Embryonic facial prominence (tissue), 1 donor: Measurements from ENCODE around the gene PCDHGC3.
A peak's percentile ranks its signal among the peaks of the same experiment; 100 is the strongest.
"Not testable (repeated sequence)": the region's sequence is repeated elsewhere in the genome, so short reads cannot be mapped to it uniquely, and the experiment has no call there.

Source experiments
- DNase-seq: peaks from one replicate; pipeline ENCODE4 v3.0.0-alpha.2; 2016; ENCODE audit errors: extremely low spot score

PCDHGC3 gene

DNA sequence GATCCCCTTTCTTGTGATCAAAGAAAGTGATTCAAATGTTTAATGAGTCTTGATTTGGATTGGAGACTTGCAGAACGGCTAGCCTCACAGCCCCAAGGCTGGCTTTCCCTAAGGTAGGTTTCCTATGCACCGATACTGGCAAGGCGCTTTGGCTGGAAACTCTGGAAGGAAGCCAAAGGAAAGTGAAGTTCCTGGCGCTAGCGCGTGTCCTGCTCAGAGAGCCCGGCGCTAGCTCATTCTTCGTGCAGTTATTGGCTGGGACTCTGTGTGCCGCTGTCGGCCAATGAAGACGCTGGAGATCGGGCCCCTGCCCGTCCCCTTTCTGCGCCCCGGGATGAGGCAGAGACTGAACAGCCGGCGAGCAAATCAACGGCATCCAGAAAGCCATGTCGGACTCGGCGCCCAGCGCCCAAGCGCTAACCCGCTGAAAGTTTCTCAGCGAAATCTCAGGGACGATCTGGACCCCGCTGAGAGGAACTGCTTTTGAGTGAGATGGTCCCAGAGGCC, at the start of gene PCDHGC3:
Gene PCDHGC3, plus strand, starts transcription at position 342 of the 507 bp plus-strand sequence. Its CDS starts 151 bp downstream, at position 493.
- DNase-seq: peak; percentile 93

DNA sequence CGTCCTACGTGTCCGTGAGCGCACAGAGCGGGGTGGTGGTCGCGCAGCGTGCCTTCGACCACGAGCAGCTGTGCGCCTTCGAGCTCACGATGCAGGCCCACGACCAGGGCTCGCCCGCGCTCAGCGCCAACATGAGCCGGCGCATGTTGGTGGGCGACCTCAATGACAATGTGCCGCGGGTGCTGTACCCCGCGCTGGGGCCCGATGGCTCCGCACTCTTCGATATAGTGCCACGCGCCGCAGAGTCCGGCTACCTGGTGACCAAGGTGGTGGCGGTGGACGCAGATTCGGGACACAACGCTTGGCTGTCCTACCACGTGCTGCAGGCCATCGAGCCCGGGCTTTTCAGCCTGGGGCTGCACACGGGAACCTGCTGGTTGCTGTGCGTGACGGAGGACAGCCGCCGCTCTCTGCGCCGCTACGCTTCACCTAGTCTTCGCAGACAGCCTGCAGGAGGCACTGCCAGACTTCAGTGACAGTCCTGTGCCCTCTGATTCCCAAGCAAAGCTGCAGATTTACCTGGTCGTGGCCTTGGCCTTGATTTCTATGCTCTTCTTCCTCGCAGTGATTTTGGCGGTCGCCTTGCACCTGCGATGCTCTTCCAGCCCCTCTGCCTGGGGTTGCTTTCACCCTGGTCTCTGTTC, 47.9 kb upstream of the PCDHGC3 start:
- DNase-seq: no peak

DNA sequence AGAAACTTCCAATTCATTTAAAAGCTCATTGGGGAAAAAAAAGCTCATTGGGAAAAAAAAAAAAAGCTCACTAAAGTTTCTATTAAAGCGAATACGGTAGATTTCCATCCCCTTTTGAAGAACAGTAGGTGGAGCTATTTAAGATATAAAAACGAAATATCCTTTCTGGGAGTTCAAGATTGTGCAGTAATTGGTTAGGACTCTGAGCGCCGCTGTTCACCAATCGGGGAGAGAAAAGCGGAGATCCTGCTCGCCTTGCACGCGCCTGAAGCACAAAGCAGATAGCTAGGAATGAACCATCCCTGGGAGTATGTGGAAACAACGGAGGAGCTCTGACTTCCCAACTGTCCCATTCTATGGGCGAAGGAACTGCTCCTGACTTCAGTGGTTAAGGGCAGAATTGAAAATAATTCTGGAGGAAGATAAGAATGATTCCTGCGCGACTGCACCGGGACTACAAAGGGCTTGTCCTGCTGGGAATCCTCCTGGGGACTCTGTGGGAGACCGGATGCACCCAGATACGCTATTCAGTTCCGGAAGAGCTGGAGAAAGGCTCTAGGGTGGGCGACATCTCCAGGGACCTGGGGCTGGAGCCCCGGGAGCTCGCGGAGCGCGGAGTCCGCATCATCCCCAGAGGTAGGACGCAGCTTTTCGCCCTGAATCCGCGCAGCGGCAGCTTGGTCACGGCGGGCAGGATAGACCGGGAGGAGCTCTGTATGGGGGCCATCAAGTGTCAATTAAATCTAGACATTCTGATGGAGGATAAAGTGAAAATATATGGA, 45.2 kb upstream of the PCDHGC3 start, which contains the start of gene PCDHGA12:
Gene PCDHGA12, plus strand, starts transcription at position 176 of the 782 bp plus-strand sequence. Its CDS starts 253 bp downstream, at position 429.
- no peak for DNase-seq

DNA sequence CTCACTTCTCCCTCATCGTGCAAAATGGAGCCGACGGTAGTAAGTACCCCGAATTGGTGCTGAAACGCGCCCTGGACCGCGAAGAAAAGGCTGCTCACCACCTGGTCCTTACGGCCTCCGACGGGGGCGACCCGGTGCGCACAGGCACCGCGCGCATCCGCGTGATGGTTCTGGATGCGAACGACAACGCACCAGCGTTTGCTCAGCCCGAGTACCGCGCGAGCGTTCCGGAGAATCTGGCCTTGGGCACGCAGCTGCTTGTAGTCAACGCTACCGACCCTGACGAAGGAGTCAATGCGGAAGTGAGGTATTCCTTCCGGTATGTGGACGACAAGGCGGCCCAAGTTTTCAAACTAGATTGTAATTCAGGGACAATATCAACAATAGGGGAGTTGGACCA, 44.5 kb upstream of the PCDHGC3 start:
- no peak for DNase-seq

DNA sequence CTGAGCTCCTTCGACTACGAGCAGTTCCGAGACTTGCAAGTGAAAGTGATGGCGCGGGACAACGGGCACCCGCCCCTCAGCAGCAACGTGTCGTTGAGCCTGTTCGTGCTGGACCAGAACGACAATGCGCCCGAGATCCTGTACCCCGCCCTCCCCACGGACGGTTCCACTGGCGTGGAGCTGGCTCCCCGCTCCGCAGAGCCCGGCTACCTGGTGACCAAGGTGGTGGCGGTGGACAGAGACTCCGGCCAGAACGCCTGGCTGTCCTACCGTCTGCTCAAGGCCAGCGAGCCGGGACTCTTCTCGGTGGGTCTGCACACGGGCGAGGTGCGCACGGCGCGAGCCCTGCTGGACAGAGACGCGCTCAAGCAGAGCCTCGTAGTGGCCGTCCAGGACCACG, 43.5 kb upstream of the PCDHGC3 start:
- DNase-seq: not testable (repeated sequence)

DNA sequence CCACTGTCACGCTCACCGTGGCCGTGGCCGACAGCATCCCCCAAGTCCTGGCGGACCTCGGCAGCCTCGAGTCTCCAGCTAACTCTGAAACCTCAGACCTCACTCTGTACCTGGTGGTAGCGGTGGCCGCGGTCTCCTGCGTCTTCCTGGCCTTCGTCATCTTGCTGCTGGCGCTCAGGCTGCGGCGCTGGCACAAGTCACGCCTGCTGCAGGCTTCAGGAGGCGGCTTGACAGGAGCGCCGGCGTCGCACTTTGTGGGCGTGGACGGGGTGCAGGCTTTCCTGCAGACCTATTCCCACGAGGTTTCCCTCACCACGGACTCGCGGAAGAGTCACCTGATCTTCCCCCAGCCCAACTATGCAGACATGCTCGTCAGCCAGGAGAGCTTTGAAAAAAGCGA, 43.0 kb upstream of the PCDHGC3 start:
- DNase-seq: not testable (repeated sequence)

DNA sequence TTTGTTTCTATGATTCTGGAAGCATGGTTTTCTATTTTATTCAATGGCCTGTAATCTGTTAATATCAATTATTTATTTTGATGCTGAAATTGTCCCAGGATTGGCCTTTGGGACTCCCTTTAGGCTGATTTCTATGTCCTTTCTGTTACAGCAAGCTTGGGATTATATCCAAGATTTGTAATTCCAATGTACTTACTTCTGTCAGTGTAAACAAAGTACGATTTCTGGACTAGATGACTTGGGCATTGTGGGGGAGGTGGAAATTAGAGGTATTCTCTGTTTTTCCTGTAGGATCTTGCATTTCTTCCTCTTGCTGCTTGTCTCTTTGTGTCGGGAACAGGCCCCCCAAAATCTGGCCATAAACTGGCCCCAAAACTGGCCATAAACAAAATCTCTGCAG, 41.8 kb upstream of the PCDHGC3 start:
- no peak for DNase-seq

DNA sequence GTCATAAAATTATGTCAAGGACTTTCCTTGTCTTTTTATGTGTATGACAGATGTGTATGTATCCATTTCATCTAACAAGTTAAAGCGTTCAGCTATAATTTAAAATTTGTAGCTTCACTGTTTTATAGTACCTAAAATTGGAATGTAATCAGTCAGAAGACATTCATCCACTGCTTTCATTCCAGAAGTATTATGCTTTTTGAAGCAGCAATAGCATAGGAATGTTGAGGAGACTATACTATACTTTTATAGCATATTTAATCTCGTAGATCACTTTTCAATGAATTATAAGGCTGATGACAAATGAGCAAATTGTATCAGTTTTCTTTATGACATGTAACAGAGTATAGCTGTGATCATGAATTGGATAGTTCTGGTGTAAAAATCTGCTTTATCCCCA, 38.5 kb upstream of the PCDHGC3 start:
- no peak for DNase-seq

DNA sequence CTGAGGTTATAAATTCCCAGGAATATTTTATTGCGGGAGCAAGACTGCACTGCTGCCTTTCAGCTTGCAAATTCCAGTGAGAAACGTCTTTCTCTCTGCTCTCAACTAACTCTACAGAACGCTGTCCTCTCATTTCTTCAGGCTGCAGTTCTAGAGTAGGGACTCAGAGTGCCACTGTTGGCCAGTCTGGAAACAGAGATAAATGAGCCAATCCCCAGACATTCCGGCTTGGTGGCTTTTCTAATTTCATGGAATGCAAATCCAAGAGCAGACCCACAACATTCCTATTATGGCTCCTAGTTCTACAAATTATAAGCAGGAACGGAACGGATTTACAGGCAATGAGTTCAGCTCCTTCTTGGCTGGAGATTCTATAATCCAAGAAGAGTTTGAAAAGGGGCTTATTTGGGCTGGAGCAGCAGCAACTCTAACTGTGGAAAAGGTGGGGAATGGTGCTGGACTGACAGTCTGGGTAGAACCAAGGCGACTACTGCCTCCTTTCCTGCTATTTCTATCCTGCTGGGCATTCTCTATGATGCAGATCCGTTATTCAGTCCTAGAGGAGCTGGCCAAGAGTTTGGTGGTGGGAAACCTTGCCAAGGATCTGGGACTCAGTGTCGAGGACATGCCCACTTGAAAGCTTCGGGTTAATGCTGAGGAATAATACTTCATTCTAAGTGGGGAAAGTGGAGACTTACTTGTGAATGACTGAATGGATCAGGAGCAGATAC, 36.2 kb upstream of the PCDHGC3 start:
- no peak for DNase-seq

DNA sequence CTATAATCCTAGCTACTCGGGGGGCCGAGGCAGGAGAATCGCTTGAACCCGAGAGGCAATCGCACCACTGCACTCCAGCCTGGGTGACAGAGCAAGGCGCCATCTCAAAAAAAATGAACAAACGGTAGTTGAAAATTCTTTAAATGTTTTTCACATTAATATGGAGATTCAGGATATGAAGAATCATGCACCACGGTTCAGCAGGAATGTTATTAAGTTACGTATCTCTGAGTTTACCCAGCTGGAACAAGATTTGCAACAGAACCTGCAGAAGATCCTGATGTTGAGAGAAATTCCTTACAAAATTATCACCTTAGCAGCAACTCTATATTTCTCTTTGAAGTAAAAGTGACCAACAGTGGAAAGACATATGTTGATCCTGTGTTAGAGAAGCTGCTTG, 35.4 kb upstream of the PCDHGC3 start:
- no peak for DNase-seq

DNA sequence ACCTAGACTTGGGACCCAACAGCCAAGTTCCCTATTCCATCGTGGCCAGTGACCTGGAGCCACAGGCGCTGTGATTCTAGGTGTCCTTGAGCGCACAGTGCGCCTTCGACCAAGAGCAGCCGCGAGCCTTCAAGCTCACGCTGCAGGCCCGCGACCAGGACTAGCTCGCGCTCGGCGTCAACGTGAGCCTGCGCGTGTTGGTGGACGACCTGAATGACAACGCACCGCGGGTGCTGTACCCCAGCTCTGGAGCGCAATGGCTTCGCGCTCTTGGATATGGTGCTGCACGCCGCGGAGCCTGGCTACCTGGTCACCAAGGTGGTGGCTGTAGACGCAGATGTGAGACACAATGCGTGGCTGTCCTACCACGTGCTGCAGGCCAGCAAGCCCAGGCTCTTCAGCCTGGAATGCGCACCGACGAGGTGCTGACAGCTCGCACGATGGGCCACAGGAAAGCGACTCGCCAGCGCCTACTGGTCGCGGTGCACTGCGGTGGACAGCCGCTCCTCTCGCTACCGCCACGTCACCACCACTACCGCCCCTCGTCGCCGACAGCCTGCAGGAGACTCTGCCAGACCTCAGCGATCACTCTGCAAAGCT, 34.1 kb upstream of the PCDHGC3 start:
- DNase-seq: no peak

DNA sequence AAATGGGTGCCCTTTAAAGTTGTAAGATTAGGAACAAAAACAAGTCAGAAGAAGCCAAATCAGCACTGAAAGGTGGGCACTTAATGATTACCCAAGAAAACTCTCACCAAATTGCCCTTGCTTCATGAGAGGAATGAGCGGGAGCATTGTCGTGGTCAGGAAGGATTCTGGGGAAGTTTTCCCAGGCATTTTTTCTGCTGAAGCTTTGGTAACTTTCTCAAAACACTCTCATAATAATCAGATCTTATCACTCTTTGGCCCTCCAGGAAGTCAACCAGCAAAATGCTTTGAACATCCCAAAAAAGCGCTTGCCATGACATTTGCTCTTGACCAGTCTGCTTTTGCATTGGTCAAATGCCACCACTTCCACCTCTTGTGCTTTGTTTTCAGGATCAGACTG, 10.4 kb upstream of the PCDHGC3 start:
- DNase-seq: no peak

DNA sequence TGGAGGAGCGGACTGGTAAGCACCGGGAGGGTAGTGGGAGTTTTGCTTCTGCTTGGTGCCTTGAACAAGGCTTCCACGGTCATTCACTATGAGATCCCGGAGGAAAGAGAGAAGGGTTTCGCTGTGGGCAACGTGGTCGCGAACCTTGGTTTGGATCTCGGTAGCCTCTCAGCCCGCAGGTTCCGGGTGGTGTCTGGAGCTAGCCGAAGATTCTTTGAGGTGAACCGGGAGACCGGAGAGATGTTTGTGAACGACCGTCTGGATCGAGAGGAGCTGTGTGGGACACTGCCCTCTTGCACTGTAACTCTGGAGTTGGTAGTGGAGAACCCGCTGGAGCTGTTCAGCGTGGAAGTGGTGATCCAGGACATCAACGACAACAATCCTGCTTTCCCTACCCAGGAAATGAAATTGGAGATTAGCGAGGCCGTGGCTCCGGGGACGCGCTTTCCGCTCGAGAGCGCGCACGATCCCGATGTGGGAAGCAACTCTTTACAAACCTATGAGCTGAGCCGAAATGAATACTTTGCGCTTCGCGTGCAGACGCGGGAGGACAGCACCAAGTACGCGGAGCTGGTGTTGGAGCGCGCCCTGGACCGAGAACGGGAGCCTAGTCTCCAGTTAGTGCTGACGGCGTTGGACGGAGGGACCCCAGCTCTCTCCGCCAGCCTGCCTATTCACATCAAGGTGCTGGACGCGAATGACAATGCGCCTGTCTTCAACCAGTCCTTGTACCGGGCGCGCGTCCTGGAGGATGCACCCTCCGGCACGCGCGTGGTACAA, 556 bp downstream of the PCDHGC3 start:
- peak; percentile 75 for DNase-seq

DNA sequence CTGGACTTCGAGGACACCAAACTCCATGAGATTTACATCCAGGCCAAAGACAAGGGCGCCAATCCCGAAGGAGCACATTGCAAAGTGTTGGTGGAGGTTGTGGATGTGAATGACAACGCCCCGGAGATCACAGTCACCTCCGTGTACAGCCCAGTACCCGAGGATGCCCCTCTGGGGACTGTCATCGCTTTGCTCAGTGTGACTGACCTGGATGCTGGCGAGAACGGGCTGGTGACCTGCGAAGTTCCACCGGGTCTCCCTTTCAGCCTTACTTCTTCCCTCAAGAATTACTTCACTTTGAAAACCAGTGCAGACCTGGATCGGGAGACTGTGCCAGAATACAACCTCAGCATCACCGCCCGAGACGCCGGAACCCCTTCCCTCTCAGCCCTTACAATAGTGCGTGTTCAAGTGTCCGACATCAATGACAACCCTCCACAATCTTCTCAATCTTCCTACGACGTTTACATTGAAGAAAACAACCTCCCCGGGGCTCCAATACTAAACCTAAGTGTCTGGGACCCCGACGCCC, 1.3 kb downstream of the PCDHGC3 start:
- no peak for DNase-seq

DNA sequence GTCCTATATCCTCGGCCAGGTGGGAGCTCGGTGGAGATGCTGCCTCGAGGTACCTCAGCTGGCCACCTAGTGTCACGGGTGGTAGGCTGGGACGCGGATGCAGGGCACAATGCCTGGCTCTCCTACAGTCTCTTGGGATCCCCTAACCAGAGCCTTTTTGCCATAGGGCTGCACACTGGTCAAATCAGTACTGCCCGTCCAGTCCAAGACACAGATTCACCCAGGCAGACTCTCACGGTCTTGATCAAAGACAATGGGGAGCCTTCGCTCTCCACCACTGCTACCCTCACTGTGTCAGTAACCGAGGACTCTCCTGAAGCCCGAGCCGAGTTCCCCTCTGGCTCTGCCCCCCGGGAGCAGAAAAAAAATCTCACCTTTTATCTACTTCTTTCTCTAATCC, 2.0 kb downstream of the PCDHGC3 start:
- no peak for DNase-seq

DNA sequence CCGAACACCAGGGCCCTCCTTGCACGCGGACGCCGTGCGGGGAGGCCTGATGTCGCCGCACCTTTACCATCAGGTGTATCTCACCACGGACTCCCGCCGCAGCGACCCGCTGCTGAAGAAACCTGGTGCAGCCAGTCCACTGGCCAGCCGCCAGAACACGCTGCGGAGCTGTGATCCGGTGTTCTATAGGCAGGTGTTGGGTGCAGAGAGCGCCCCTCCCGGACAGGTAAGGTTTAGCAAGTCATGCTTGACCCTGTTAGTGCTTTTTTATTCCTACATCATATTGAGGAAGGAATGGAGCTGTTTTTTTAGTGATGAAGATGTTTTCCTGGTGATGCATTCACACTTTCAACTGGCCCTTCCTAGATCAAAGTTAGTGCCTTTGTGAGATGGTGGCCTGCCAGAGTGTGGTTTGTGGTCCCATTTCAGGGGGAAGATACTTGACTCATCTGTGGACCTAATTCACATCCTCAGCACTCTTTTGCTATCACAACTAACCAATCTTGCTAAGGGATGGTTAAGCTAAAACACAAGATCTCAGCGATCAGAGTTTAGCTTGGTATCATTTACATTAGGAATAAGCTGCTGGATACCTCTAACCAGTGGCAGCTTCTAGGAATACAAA, 2.7 kb downstream of the PCDHGC3 start:
- DNase-seq: no peak

DNA sequence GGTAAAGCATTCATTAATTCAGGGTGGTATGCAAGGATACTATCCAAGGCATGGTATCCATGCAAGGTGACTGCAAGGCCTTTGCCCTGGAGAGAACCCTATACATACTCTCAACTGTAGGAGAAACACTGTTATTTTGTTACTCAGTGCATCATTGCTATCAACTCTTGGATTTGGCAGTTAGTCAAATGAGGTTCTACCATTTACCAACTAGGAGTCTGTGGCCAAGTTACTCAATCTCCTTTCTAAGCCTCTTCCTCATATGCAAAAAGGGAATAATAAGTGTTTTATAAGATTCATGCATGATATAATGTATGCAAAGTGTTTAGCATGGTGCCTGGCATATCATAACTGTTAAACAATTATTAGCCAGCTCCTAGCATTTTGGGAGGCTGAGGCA, 4.0 kb downstream of the PCDHGC3 start:
- no peak for DNase-seq

DNA sequence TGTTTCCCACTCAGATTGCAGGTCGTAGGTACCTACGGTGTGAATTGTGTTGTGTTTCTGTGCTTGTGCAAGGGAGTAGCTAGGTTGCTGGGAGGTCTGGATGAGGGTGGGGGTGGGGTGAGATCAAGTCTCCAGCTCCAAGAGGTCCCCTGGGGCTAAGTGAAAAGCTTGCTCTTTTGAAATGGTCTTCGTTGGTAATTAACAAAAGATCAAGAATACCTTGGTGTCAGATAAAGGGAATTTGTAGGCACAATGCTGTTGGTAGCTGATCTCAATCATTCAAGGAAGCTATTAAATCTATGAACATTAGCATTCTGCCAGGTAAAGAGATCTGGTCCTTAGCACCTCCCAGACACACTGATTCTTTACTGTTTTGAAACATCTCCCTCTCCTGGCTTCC, 8.1 kb downstream of the PCDHGC3 start:
- DNase-seq: no peak

DNA sequence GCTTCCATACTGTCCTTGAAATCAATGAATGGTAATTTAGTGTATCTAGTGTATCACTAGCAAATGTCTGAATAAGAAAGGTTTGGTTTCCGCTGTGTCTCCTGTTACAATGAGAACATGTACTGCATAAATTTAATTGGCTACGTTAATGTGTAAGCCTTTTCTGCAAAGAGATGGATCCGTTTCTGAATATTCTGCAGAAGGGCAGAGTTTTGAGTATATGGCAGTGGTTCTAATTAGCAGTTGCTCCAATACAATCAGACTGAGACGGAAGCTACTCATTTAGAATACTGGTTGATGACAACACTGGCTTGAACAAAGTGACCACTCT, 8.5 kb downstream of the PCDHGC3 start:
- no peak for DNase-seq

DNA sequence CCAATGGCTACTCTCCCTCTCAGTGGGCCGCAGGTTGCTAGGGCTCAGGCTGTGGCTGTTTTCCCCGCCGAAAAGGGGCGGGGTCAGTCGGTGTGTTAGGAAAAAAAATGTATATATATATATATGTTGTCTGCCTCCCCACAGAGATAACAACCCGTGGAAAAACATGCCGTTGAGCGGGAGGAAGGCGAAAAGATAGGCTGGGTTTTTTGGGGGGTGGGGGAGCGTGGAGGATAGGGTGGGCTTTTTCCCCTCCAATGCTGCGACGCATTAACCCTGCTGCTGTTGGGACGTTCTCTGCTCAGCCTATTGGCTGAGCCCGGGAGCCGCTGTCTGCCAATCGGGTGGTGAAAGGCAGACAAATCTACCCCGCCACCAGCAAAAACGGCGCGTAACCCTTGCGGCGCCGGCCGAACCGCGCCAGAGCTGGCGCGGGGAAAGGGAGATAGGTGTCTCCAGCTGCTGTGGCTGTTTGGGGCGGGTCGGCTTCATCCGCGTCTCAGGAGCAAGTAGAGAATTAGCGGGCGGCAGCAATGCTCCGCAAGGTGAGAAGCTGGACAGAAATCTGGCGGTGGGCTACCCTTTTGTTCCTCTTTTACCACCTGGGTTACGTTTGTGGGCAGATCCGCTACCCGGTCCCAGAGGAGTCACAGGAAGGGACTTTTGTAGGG, 9.0 kb downstream of the PCDHGC3 start, which contains the start of gene PCDHGC4:
Gene PCDHGC4, plus strand, starts transcription at position 390 of the 671 bp plus-strand sequence. Its CDS starts 144 bp downstream, at position 534.
- no peak for DNase-seq
